DOHH2 (cell line): ENCODE measurements around the gene EIF6.

Source experiments
- H3F3A ChIP-seq: fragments of 200-600 bp; sonication (generic), shearing (Covaris generic); 2 replicates; pipeline ENCODE4 v1.6.0; 2016; ENCODE audit warnings: antibody characterized with exemption, mild to moderate bottlenecking; ENCODE audit not compliant: control insufficient read depth, insufficient read depth
- H3K27ac ChIP-seq: fragments of 200-600 bp; sonication (generic); 2 replicates; pipeline ENCODE4 v1.5.1; 2014; ENCODE audit warnings: low read depth, mild to moderate bottlenecking, low read length, moderate library complexity
- H3K27me3 ChIP-seq: fragments of 200-600 bp; sonication (generic); 2 replicates; pipeline ENCODE4 v1.6.1; 2014; ENCODE audit warnings: mild to moderate bottlenecking, low read length, mixed read lengths; ENCODE audit not compliant: control insufficient read depth
- H3K36me3 ChIP-seq: fragments of 200-600 bp; sonication (generic); 2 replicates; pipeline ENCODE4 v1.6.1; 2014; ENCODE audit warnings: mild to moderate bottlenecking, low read length, moderate library complexity, mixed read lengths; ENCODE audit not compliant: control insufficient read depth
- H3K4me1 ChIP-seq: fragments of 200-600 bp; sonication (generic); 2 replicates; pipeline ENCODE4 v1.6.1; 2014; ENCODE audit warnings: mild to moderate bottlenecking, low read length, mixed read lengths; ENCODE audit not compliant: control insufficient read depth
- H3K4me2 ChIP-seq: fragments of 200-600 bp; sonication (generic); 2 replicates; pipeline ENCODE4 v1.6.0; 2014; ENCODE audit warnings: mild to moderate bottlenecking, low read length, moderate library complexity
- H3K4me3 ChIP-seq: fragments of 200-600 bp; sonication (generic); 2 replicates; pipeline ENCODE4 v1.5.1; 2014; ENCODE audit warnings: mild to moderate bottlenecking, low read length, mixed read lengths
- H3K79me2 ChIP-seq: fragments of 200-600 bp; sonication (generic); 2 replicates; pipeline ENCODE4 v1.6.1; 2014; ENCODE audit warnings: mild to moderate bottlenecking, low read length, mixed read lengths; ENCODE audit not compliant: control insufficient read depth
- H3K9me2 ChIP-seq: fragments of 200-600 bp; sonication (generic); replicated peaks from 2 replicates; pipeline ENCODE4 v1.6.1; 2014; ENCODE audit warnings: mild to moderate bottlenecking, low read length, mixed read lengths; ENCODE audit not compliant: control insufficient read depth
- H3K9me3 ChIP-seq: fragments of 200-600 bp; sonication (generic); 2 replicates; pipeline ENCODE4 v1.6.1; 2014; ENCODE audit warnings: antibody characterized with exemption, low read length, mixed read lengths; ENCODE audit not compliant: control insufficient read depth, insufficient read depth
- H4K20me1 ChIP-seq: fragments of 200-600 bp; sonication (generic); 2 replicates; pipeline ENCODE4 v1.6.0; 2014; ENCODE audit warnings: low read depth, mild to moderate bottlenecking, antibody characterized with exemption, low read length, moderate library complexity; ENCODE audit not compliant: control insufficient read depth, insufficient read depth
- EZH2phosphoT487 ChIP-seq: fragments of 200-600 bp; sonication (generic); IDR thresholded peaks from 2 replicates; pipeline ENCODE4 v1.6.1; 2017; ENCODE audit warnings: borderline replicate concordance, mild to moderate bottlenecking, antibody characterized with exemption, low read length, moderate library complexity, mixed read lengths
- TF ChIP-seq, protein P1 (sequence below): fragments of 200-600 bp; sonication (generic); IDR thresholded peaks from one replicate; pipeline ENCODE4 v1.5.1; 2014; ENCODE audit warnings: antibody characterized with exemption, mild to moderate bottlenecking, low read depth, low read length; ENCODE audit not compliant: poor library complexity, severe bottlenecking

EIF6 gene

DNA sequence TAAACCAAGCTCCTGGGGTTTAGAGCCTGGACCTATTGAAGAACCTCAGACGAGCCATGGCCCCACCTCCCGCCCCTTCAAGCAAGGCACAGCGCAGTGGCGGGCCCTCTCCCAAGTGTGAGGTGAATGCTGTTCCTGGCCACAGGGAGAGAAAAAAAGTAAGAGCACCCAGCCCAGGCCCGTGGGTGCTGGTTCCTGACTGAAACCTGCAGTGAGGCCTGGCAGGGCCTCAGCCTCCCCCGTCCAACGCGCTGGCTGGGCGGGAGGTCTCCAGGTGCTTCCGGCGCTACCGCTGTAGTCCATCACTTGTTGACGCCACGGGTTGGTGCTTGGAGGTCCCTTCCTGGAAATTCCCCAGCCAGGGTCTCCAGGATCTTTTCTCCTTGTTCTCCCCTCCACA is 13.2 kb upstream of the EIF6 start:
- no peaks in the 10 kb centered on the region for H3K36me3 ChIP-seq
- no peaks in the 10 kb centered on the region for H3K9me3 ChIP-seq
- H3K79me2 ChIP-seq = no peaks in the 10 kb centered on the region
- no peaks in the 10 kb centered on the region for H4K20me1 ChIP-seq
- H3K4me3 ChIP-seq = no peak overlapping the region
- no peaks in the 10 kb centered on the region for H3K9me2 ChIP-seq
- H3K27ac ChIP-seq = no peak overlapping the region
- no peaks in the 10 kb centered on the region for H3F3A ChIP-seq
- TF ChIP-seq, protein P1, sequence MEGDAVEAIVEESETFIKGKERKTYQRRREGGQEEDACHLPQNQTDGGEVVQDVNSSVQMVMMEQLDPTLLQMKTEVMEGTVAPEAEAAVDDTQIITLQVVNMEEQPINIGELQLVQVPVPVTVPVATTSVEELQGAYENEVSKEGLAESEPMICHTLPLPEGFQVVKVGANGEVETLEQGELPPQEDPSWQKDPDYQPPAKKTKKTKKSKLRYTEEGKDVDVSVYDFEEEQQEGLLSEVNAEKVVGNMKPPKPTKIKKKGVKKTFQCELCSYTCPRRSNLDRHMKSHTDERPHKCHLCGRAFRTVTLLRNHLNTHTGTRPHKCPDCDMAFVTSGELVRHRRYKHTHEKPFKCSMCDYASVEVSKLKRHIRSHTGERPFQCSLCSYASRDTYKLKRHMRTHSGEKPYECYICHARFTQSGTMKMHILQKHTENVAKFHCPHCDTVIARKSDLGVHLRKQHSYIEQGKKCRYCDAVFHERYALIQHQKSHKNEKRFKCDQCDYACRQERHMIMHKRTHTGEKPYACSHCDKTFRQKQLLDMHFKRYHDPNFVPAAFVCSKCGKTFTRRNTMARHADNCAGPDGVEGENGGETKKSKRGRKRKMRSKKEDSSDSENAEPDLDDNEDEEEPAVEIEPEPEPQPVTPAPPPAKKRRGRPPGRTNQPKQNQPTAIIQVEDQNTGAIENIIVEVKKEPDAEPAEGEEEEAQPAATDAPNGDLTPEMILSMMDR = no peak
- TF ChIP-seq EZH2phosphoT487 = no peak
- no peaks in the 10 kb centered on the region; the same call in 1 of the 2 replicates for H3K27me3 ChIP-seq
- no peak overlapping the region for H3K4me2 ChIP-seq
- H3K4me1 ChIP-seq = no peaks in the 10 kb centered on the region

GRCh38 chr20:35297155-35297554 is 12.6 kb upstream of the EIF6 start:
- Histone ChIP-seq H3K36me3 (no peaks in the 10 kb centered on the region), H3K9me2 (no peaks in the 10 kb centered on the region), H3K4me2 (no peak overlapping the region), H3K27ac (no peak overlapping the region), H4K20me1 (no peaks in the 10 kb centered on the region), H3K79me2 (no peaks in the 10 kb centered on the region), H3K27me3 (no peaks in the 10 kb centered on the region; the same call in 1 of the 2 replicates), H3K4me1 (no peaks in the 10 kb centered on the region), H3K9me3 (no peaks in the 10 kb centered on the region), H3F3A (no peaks in the 10 kb centered on the region), H3K4me3 (no peak overlapping the region)
- no peak for TF ChIP-seq EZH2phosphoT487
- TF ChIP-seq, protein P1 = no peak

DNA sequence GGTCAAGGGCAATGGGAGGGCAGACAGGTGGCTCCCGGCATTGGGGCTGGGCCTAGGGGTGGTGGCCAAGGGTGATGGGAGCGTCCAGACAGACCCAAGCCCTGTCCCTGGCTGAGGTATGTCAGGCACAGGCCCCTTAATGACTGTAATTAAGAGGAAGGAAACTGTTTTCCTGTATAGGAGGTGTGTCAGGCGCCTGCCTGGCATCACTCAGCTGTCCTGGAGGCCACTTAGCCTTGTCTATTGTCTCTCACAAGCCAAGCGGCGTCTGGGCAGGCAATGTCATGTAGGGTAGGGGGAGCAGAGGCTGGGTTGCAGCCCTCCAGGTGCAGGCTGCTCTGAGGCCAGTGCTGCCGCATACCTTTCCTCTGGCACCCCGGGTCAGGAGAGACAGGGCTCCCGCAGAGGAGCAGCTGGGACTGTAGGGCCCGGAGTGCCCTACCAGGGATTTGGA is 11.6 kb upstream of the EIF6 start:
- Histone ChIP-seq H4K20me1 (no peaks in the 10 kb centered on the region), H3K4me3 (no peak overlapping the region), H3K36me3 (no peaks in the 10 kb centered on the region), H3F3A (no peaks in the 10 kb centered on the region), H3K27ac (no peak overlapping the region), H3K4me2 (no peak overlapping the region), H3K79me2 (no peaks in the 10 kb centered on the region), H3K9me3 (no peaks in the 10 kb centered on the region), H3K9me2 (no peaks in the 10 kb centered on the region), H3K4me1 (no peaks in the 10 kb centered on the region), H3K27me3 (no peaks in the 10 kb centered on the region; the same call in 1 of the 2 replicates)
- no peak for TF ChIP-seq EZH2phosphoT487
- TF ChIP-seq, protein P1 = no peak

- no peaks in the 10 kb centered on the region for H3K4me1 ChIP-seq
These were observed 11.1 kb upstream of the EIF6 start for GRCh38 chr20:35295674-35296073.

More at GRCh38 chr20:35295674-35296073, 11.1 kb upstream of the EIF6 start:
- no peak overlapping the region for H3K4me2 ChIP-seq
- H3K27me3 ChIP-seq = no peaks in the 10 kb centered on the region; the same call in 1 of the 2 replicates
- H3K9me3 ChIP-seq = no peaks in the 10 kb centered on the region
- H3K4me3 ChIP-seq = no peak overlapping the region
- H3K27ac ChIP-seq = no peak overlapping the region
- no peaks in the 10 kb centered on the region for H3K9me2 ChIP-seq
- H4K20me1 ChIP-seq = no peaks in the 10 kb centered on the region
- no peaks in the 10 kb centered on the region for H3K36me3 ChIP-seq
- H3K79me2 ChIP-seq = no peaks in the 10 kb centered on the region
- TF ChIP-seq, protein P1 = no peak
- no peak for TF ChIP-seq EZH2phosphoT487
- no peaks in the 10 kb centered on the region for H3F3A ChIP-seq
